ENCODE measurements around the gene GRIN2B. TPM values are rescaled to one million over a fixed set of nuclear protein-coding genes. Genes with fewer than 3 reads are reported as not detected.

The GRIN2B gene
- total and polyA plus RNA-seq, 4 donors = under 0.01 to 0.03 (median 0.01) TPM; not detected in 1

GRCh38 chr12:13964666-13965065, 16.7 kb downstream of the GRIN2B start:
- TF ChIP-seq ZBTB33 (IDR thresholded peaks at IDR 0.05) = no peak
- TF ChIP-seq RAD21 (IDR thresholded peaks at IDR 0.05) = no peak
- Histone ChIP-seq H3K9me3 (ENCODE audit: control insufficient read depth in 4 of 4, low read length in 3 of 4) (no peaks in the 10 kb centered on the region), H3K9ac (ENCODE audit: low read depth in 1 of 2, low read length in 2 of 2) (no peak overlapping the region), H3K27me3 (ENCODE audit: control insufficient read depth in 4 of 4, insufficient read depth in 4 of 4, low read length in 3 of 4) (peaks cover 0 to 4% (median under 1%) of the 10 kb centered on the region in 4 donors), H3K4me3 (ENCODE audit: low read depth in 1 of 3, low read length in 3 of 3) (no peak overlapping the region), H3K27ac (ENCODE audit: low read depth in 1 of 2, low read length in 2 of 2) (no peak overlapping the region), H3K36me3 (ENCODE audit: control insufficient read depth in 4 of 4, insufficient read depth in 3 of 4, low read depth in 1 of 4, low read length in 3 of 4) (no peaks in the 10 kb centered on the region), H3K4me1 (ENCODE audit: control insufficient read depth in 4 of 4, insufficient read depth in 4 of 4, low read length in 3 of 4) (no peaks in the 10 kb centered on the region)
- WGBS = 57% methylated on average over 5 of the region's 5 CpGs
- no peak for DNase-seq (ENCODE audit: low spot score)

DNA sequence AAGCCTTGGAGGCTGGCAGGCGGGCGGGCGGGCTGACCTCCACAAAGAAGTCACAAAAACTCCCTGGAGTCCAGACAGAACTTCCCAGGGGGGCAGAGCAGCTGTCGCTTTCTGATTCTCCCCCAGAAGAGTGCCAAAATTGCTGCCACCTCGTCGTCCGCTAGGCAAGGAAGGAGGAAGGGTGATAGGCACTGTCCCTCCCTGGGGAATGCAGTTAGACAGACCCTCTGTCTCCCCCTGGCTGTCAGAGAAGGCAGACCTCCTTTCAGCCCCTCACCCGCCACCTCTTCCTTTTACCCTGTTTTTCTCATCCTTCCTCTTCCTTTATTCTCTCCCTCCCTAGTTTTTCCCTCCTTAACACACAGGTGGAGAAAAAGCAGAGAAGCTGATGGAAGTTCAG, 18.7 kb downstream of the GRIN2B start:
- TF ChIP-seq GABPA (IDR thresholded peaks at IDR 0.05 in 1 of 2, conservative IDR thresholded peaks at IDR 0.05 in 1 of 2) = no peak
- no peak for TF ChIP-seq TAF1 (conservative IDR thresholded peaks at IDR 0.05)
- no peak for TF ChIP-seq EGR1 (IDR thresholded peaks at IDR 0.05; ENCODE audit: low read depth in 2 of 2)
- TF ChIP-seq NR2F2 (IDR thresholded peaks at IDR 0.05) = no peak
- no peak for TF ChIP-seq RAD21 (IDR thresholded peaks at IDR 0.05)
- TF ChIP-seq HNF4G (IDR thresholded peaks at IDR 0.05) = no peak
- TF ChIP-seq, protein P1, sequence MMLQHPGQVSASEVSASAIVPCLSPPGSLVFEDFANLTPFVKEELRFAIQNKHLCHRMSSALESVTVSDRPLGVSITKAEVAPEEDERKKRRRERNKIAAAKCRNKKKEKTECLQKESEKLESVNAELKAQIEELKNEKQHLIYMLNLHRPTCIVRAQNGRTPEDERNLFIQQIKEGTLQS (IDR thresholded peaks at IDR 0.05) = no peak
- TF ChIP-seq SP1 (IDR thresholded peaks at IDR 0.05) = no peak
- no peak for TF ChIP-seq JUND (IDR thresholded peaks at IDR 0.05)
- no peak for TF ChIP-seq MAX (IDR thresholded peaks at IDR 0.05)
- TF ChIP-seq, protein P2, sequence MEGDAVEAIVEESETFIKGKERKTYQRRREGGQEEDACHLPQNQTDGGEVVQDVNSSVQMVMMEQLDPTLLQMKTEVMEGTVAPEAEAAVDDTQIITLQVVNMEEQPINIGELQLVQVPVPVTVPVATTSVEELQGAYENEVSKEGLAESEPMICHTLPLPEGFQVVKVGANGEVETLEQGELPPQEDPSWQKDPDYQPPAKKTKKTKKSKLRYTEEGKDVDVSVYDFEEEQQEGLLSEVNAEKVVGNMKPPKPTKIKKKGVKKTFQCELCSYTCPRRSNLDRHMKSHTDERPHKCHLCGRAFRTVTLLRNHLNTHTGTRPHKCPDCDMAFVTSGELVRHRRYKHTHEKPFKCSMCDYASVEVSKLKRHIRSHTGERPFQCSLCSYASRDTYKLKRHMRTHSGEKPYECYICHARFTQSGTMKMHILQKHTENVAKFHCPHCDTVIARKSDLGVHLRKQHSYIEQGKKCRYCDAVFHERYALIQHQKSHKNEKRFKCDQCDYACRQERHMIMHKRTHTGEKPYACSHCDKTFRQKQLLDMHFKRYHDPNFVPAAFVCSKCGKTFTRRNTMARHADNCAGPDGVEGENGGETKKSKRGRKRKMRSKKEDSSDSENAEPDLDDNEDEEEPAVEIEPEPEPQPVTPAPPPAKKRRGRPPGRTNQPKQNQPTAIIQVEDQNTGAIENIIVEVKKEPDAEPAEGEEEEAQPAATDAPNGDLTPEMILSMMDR (IDR thresholded peaks at IDR 0.05; ENCODE audit: low read depth, low read length, missing input control) = no peak
- no peak for TF ChIP-seq RXRA (IDR thresholded peaks at IDR 0.05)
- TF ChIP-seq ZBTB33 (IDR thresholded peaks at IDR 0.05) = no peak
- no peak for TF ChIP-seq FOXA1 (IDR thresholded peaks at IDR 0.05)
- no peak for TF ChIP-seq HNF4A (conservative IDR thresholded peaks at IDR 0.05)
- no peak for TF ChIP-seq FOXA2 (IDR thresholded peaks at IDR 0.05)
- TF ChIP-seq, protein P3, sequence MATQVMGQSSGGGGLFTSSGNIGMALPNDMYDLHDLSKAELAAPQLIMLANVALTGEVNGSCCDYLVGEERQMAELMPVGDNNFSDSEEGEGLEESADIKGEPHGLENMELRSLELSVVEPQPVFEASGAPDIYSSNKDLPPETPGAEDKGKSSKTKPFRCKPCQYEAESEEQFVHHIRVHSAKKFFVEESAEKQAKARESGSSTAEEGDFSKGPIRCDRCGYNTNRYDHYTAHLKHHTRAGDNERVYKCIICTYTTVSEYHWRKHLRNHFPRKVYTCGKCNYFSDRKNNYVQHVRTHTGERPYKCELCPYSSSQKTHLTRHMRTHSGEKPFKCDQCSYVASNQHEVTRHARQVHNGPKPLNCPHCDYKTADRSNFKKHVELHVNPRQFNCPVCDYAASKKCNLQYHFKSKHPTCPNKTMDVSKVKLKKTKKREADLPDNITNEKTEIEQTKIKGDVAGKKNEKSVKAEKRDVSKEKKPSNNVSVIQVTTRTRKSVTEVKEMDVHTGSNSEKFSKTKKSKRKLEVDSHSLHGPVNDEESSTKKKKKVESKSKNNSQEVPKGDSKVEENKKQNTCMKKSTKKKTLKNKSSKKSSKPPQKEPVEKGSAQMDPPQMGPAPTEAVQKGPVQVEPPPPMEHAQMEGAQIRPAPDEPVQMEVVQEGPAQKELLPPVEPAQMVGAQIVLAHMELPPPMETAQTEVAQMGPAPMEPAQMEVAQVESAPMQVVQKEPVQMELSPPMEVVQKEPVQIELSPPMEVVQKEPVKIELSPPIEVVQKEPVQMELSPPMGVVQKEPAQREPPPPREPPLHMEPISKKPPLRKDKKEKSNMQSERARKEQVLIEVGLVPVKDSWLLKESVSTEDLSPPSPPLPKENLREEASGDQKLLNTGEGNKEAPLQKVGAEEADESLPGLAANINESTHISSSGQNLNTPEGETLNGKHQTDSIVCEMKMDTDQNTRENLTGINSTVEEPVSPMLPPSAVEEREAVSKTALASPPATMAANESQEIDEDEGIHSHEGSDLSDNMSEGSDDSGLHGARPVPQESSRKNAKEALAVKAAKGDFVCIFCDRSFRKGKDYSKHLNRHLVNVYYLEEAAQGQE (IDR thresholded peaks at IDR 0.05) = no peak
- no peak for TF ChIP-seq YY1 (IDR thresholded peaks at IDR 0.05)
- 80% methylated on average over 8 of the region's 8 CpGs for WGBS
- DNase-seq (ENCODE audit: low spot score) = no peak
- no peaks in the 10 kb centered on the region for H3K36me3 ChIP-seq (ENCODE audit: control insufficient read depth in 4 of 4, insufficient read depth in 3 of 4, low read depth in 1 of 4, low read length in 3 of 4)
- H3K4me3 ChIP-seq (ENCODE audit: low read depth in 1 of 3, low read length in 3 of 3) = no peak overlapping the region
- no peaks in the 10 kb centered on the region for H3K4me1 ChIP-seq (ENCODE audit: control insufficient read depth in 4 of 4, insufficient read depth in 4 of 4, low read length in 3 of 4)
- H3K9me3 ChIP-seq (ENCODE audit: control insufficient read depth in 4 of 4, low read length in 3 of 4) = no peaks in the 10 kb centered on the region
- H3K27me3 ChIP-seq (ENCODE audit: control insufficient read depth in 4 of 4, insufficient read depth in 4 of 4, low read length in 3 of 4) = peaks cover 0 to 4% (median under 1%) of the 10 kb centered on the region in 4 donors
- H3K27ac ChIP-seq (ENCODE audit: low read depth in 1 of 2, low read length in 2 of 2) = no peak overlapping the region
- no peak overlapping the region for H3K9ac ChIP-seq (ENCODE audit: low read depth in 1 of 2, low read length in 2 of 2)

Measured in liver (tissue), 9 donors.